Measurements from ENCODE around the gene TFDP2. TPM values are rescaled to one million over a fixed set of nuclear protein-coding genes. Genes with fewer than 3 reads are reported as not detected.
"Not testable (repeated sequence)": the region's sequence is repeated elsewhere in the genome, so short reads cannot be mapped to it uniquely, and the experiment has no call there.

TFDP2 gene
- total RNA-seq, 1 donor from 2014 or later = 69.0 TPM

DNA sequence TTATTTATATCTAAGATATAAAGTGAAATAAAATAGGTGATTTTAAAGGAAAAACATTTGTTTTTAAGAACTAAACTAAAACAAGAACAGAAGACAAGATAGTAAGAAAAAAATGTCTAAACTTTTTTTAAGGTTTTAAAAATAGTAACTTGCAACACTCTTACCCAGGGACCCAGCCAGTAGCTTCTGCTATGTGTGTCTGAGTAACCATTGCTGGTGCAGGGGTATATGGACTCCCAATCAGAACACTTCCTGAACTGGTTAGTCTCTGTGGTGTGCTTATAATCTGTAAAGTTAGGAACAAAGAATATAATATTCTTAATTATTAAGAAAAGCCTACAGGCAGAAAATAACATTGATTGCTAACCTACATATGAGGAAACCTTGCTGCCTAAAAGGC lies 154.5 kb downstream of the TFDP2 start:
- ATAC-seq = no peak
- DNase-seq (ENCODE audit: low spot score) = no peak
- intact Hi-C loops (cut with DNase I) = no loop called here

DNA sequence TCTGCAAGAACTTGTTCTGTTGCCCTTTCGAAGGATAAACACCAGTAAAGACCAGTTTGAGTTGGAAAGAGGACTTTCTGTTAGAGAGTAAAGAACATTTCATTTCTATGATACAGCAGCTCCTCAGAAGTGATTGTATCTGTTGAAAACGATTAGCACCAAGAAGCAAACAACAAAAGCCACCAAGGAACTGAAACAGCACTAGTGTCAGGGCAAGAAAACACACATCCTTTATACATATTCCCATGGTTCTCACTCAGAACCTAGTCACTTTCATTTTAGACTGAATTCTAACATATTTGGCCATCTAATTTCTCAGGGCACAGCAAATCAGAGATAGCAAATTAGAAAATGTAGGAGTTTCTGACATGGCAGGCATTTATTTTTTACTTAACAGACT lies 156.8 kb downstream of the TFDP2 start:
- DNase-seq (ENCODE audit: low spot score) = no peak
- intact Hi-C loops (cut with DNase I) = no loop called here
- ATAC-seq = no peak

DNA sequence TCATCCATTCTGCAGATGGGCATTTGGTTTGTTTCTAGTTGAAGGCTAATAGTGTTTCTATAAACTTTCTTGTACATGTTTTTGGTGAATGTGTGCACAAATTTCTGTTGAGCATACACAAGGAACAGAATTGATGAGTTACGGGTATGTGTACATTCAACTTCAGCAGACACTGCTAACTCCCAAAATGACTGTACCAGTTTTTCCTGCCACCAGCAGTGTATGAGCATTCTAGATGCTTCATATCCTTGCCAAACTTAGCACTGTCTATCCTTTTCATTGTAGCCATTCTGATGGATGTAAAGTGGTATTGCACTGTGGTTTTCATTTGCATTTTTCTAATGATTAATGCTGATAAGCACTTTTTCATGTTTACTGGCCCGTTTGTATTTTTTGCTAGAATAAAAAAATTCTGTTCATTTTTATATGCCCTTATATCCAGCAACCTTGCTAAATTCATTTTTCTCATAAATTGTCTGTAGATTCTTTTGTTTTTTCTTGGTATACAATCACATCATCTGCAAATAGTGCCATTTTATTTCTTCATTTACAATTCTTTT lies 162.7 kb downstream of the TFDP2 start:
- no peak for DNase-seq (ENCODE audit: low spot score)
- ATAC-seq = no peak

GRCh38 chr3:141981084-141981483 lies 168.3 kb downstream of the TFDP2 start:
- DNase-seq (ENCODE audit: low spot score) (no peak), ATAC-seq (no peak)
- intact Hi-C loops (cut with DNase I) = no loop called here

More for the DNA sequence above, 162.7 kb downstream of the TFDP2 start:
- intact Hi-C loops (cut with DNase I) = no loop called here

GRCh38 chr3:141979050-141979671 lies 170.2 kb downstream of the TFDP2 start:
- no peak for DNase-seq (ENCODE audit: low spot score)
- ATAC-seq = no peak
- intact Hi-C loops (cut with DNase I) = no loop called here

- ATAC-seq; intact Hi-C loops (cut with DNase I); DNase-seq (ENCODE audit: low spot score): not testable (repeated sequence)
Measured at GRCh38 chr3:141974777-141975176, 174.6 kb downstream of the TFDP2 start.

GRCh38 chr3:141972399-141972798 lies 176.9 kb downstream of the TFDP2 start:
- intact Hi-C loops (cut with DNase I) = no loop called here
- DNase-seq (ENCODE audit: low spot score) (no peak), ATAC-seq (no peak)

DNA sequence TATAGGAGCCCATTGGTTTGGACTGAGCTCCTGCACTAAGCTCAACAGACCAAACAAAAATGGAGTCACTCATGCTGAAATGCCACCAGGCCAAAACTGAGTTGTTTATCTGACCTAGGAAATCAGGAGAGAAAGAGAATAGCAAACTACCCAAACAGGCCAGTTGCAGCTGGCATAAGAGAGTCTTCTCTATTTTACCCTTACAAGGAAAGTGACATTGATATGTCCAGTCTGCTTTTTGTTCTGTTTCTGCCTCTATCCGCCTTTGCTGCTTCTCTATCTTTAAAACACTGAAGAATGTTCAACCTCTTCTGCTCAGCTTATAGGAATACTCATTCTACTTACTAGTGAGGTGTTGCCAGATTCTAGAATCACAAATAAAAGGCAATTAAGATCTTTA lies 177.8 kb downstream of the TFDP2 start:
- intact Hi-C loops (cut with DNase I) = no loop called here
- ATAC-seq (no peak), DNase-seq (ENCODE audit: low spot score) (no peak)

DNA sequence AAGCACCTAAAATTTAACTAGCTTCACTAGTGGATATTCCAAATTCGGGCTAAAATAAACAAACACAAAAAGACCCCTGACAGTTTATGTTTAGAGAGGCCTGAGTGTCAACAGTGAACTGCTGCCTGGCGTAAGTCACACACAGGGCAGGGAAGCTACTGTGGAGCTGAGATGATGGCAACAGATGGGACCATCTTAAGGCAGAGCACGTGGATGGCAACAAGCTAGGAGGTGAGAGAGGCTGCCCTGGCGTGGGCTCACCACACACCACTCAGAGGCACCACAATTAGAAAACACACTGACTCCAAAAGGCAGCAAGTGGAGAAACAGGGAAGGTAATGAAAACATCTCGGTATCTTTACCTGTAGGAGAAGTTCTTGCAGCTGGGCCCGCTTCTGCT lies 179.6 kb downstream of the TFDP2 start:
- ATAC-seq = no peak
- DNase-seq (ENCODE audit: low spot score) = no peak
- intact Hi-C loops (cut with DNase I) = no loop called here

DNA sequence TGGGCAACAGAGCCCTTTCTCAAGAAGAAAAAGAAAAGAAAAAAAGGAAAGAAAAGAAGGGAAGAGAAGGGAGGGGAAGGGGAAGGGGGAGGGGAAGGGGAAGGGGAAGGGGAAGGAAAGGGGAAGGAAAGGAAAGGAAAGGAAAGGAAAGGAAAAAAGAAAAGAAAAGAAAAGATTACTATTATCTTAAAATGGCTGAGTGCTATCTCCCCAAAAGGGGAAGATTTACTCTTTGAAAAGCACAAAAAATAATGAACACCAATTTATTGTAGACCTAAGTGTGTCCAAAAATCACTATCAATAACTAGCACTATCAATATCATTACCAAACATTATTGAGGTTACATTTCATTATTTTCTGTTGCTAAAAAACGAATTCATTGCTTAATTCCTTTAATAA lies 183.9 kb downstream of the TFDP2 start:
- ATAC-seq (no peak), DNase-seq (ENCODE audit: low spot score) (no peak)
- intact Hi-C loops (cut with DNase I) = no loop called here

DNA sequence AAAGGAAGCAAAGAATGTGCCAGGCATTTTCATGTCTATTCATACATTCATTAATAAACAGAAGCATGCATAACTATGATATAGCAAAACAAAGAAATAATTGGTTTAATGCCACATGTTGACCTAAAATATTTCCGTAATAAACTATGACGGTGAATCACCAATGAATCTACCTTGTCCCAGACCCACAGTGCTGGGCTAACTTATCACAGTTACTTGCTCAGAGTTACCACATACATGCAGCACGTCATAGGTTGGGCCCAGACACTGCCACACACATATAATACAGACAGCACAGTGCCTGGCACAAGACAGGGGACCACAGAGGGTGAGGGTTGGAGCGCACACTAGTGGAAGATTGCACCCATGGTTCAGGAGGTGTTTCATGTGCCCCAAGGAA lies 186.0 kb downstream of the TFDP2 start:
- intact Hi-C loops (cut with DNase I) = no loop called here
- DNase-seq (ENCODE audit: low spot score) = no peak
- ATAC-seq = no peak

DNA sequence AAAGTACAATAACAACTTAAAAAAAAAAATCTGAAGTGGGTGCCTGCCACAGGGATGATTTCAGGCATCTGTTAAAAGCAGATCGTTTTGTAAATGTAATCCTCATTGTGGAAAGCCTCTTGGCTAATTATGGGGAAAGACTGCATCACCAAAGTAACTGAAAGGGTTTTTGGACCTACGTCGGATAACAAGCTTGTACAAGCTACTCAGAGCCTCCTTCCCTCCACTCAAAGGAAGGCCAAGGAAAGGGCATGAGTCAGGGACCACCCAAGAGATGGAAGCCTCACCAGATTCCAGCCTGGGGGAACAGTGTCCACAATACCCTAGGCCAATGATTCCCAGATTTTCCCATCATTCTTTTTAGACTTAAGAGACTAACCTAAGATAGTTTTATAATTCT lies 188.6 kb downstream of the TFDP2 start:
- intact Hi-C loops (cut with DNase I) = no loop called here
- ATAC-seq = peak; percentile 67
- no peak for DNase-seq (ENCODE audit: low spot score)

- ATAC-seq (peak; percentile 59), DNase-seq (ENCODE audit: low spot score) (no peak)
- intact Hi-C loops (cut with DNase I) = no loop called here
Measured at GRCh38 chr3:141959589-141960554, 189.5 kb downstream of the TFDP2 start.

- ATAC-seq (peak; percentile 38), DNase-seq (ENCODE audit: low spot score) (no peak)
- intact Hi-C loops (cut with DNase I) = no loop called here
Measured at GRCh38 chr3:141955175-141955574, 194.2 kb downstream of the TFDP2 start.

DNA sequence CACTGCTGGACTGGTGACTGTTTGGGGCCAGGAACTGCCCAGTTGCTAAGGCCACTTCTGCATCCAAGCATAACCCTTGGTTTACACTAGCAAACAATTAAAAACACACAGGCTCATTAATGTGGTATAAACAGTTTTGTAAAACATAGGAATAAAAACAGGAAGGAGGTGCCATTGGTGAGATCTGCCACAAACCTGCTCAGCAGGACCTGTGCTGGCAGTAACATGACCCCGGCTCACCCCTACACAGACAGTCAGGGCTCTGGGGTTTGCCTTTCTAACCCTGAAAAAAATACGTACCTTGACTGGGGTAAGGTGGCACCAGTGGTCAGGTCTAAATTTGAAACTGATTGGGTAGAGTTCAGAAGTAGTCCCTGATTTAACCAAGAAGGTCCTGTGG lies 196.7 kb downstream of the TFDP2 start:
- intact Hi-C loops (cut with DNase I) = no loop called here

GRCh38 chr3:141950572-141951493 lies 198.5 kb downstream of the TFDP2 start:
- ATAC-seq (no peak), DNase-seq (ENCODE audit: low spot score) (no peak)

More for the DNA sequence above, 196.7 kb downstream of the TFDP2 start:
- no peak for ATAC-seq
- DNase-seq (ENCODE audit: low spot score) = no peak

GRCh38 chr3:141949972-141950371 lies 199.4 kb downstream of the TFDP2 start:
- no peak for DNase-seq (ENCODE audit: low spot score)
- no peak for ATAC-seq

More at GRCh38 chr3:141950572-141951493, 198.5 kb downstream of the TFDP2 start:
- intact Hi-C loops (cut with DNase I) = no loop called here

GRCh38 chr3:141949399-141949798 lies 199.9 kb downstream of the TFDP2 start:
- intact Hi-C loops (cut with DNase I) = no loop called here
- ATAC-seq (peak; percentile 34), DNase-seq (ENCODE audit: low spot score) (no peak)

More at GRCh38 chr3:141949972-141950371, 199.4 kb downstream of the TFDP2 start:
- intact Hi-C loops (cut with DNase I) = no loop called here
